Activated CD4-positive, alpha-beta memory T cell treated with anti-CD3 and anti-CD28 coated beads, Interleukin-2, amount 10 ng/mL, durations not matched to agents 7 days and 5 days (primary cell): ENCODE measurements around the gene RLBP1. TPM values are rescaled to one million over a fixed set of nuclear protein-coding genes. Genes with fewer than 3 reads are reported as not detected.

ENCODE experiments used
- CTCF ChIA-PET: fragments of 350-600 bp; sonication (Branson Sonifier 250); formaldehyde crosslinking; loops from one replicate; lab custom pipeline; 2021; ENCODE audit warnings: antibody characterized with exemption, inconsistent platforms; lab: Charles Lee
- POLR2A ChIA-PET: fragments of 350-600 bp; sonication (Branson Sonifier 250); formaldehyde crosslinking; loops from one replicate; lab custom pipeline; 2021; ENCODE audit warnings: antibody characterized with exemption; lab: Charles Lee
- DNase-seq: peaks from one replicate; pipeline ENCODE4 v3.0.0-alpha.2; 2020
- H3K27ac Mint-ChIP-seq: one replicate; pipeline ENCODE4 v1.8.0; 2021; ENCODE audit warnings: mild to moderate bottlenecking, mixed read lengths
- H3K27me3 Mint-ChIP-seq: one replicate; pipeline ENCODE4 v1.8.0; 2021; ENCODE audit warnings: mixed read lengths
- H3K36me3 Mint-ChIP-seq: one replicate; pipeline ENCODE4 v1.8.0; 2021; ENCODE audit warnings: low read depth, mixed read lengths
- H3K4me1 Mint-ChIP-seq: one replicate; pipeline ENCODE4 v1.8.0; 2021; ENCODE audit warnings: mixed read lengths
- H3K4me3 Mint-ChIP-seq: one replicate; pipeline ENCODE4 v1.8.0; 2021; ENCODE audit warnings: mild to moderate bottlenecking, mixed read lengths
- H3K9me3 Mint-ChIP-seq: one replicate; pipeline ENCODE4 v1.8.0; 2021; ENCODE audit warnings: mixed read lengths
- total RNA-seq, 2 experiments: library from RNA; stranded (reverse); gene quantifications; one replicate each; pipeline ENCODE4 v1.2.3, GENCODE V29; 2021

The RLBP1 gene
- total RNA-seq, 2 experiments from 2014 or later, result not detected

GRCh38 chr15:89192136-89192535 lies 29.2 kb downstream of the RLBP1 start:
- peaks cover 49% of the 10 kb centered on the region for H3K36me3 Mint-ChIP-seq
- no peaks in the 10 kb centered on the region for H3K27me3 Mint-ChIP-seq
- no peaks in the 10 kb centered on the region for H3K9me3 Mint-ChIP-seq
- H3K27ac Mint-ChIP-seq, result peak overlapping the region; percentile 11
- ChIA-PET POLR2A (interaction anchor here (0.6 kb wide), 1 partner anchor 11 kb away, joined by 5 read pairs; no protein-coding TSS in a partner anchor), CTCF (interaction anchor here (0.6 to 2.5 kb wide), 3 partner anchors 14 to 97 kb away, joined by 3 to 11 read pairs (median 5); no protein-coding TSS in a partner anchor)
- no peak overlapping the region for H3K4me3 Mint-ChIP-seq
- peaks cover 22% of the 10 kb centered on the region for H3K4me1 Mint-ChIP-seq
- no peak for DNase-seq

GRCh38 chr15:89187986-89188514 lies 33.3 kb downstream of the RLBP1 start:
- no peaks in the 10 kb centered on the region for H3K27me3 Mint-ChIP-seq
- H3K4me1 Mint-ChIP-seq, result peaks cover 12% of the 10 kb centered on the region
- no peak for DNase-seq
- no peak overlapping the region for H3K4me3 Mint-ChIP-seq
- no peak overlapping the region for H3K27ac Mint-ChIP-seq
- POLR2A ChIA-PET, result interaction anchor here (1.4 kb wide), 1 partner anchor 10 kb away, joined by 3 read pairs; no protein-coding TSS in a partner anchor
- CTCF ChIA-PET, result interaction anchor here (1.1 to 3.1 kb wide), 3 partner anchors 10 to 154 kb away, joined by 3 to 12 read pairs (median 4); no protein-coding TSS in a partner anchor
- no peaks in the 10 kb centered on the region for H3K9me3 Mint-ChIP-seq
- H3K36me3 Mint-ChIP-seq, result peaks cover 27% of the 10 kb centered on the region

- DNase-seq, result no peak
- no peaks in the 10 kb centered on the region for H3K27me3 Mint-ChIP-seq
- H3K27ac Mint-ChIP-seq, result no peak overlapping the region
- CTCF ChIA-PET, result interaction anchor here (1.1 to 3.1 kb wide), 3 partner anchors 10 to 153 kb away, joined by 3 to 12 read pairs (median 4); no protein-coding TSS in a partner anchor
- POLR2A ChIA-PET, result interaction anchor here (1.4 kb wide), 1 partner anchor 11 kb away, joined by 3 read pairs; no protein-coding TSS in a partner anchor
- H3K4me1 Mint-ChIP-seq, result peaks cover 6% of the 10 kb centered on the region
- H3K4me3 Mint-ChIP-seq, result no peak overlapping the region
- H3K36me3 Mint-ChIP-seq, result peaks cover 26% of the 10 kb centered on the region
- no peaks in the 10 kb centered on the region for H3K9me3 Mint-ChIP-seq
Observed at GRCh38 chr15:89187301-89187985, 33.9 kb downstream of the RLBP1 start.

- no peak for DNase-seq
- Mint-ChIP-seq H3K9me3 (no peaks in the 10 kb centered on the region), H3K27me3 (no peaks in the 10 kb centered on the region), H3K4me1 (peaks cover 1% of the 10 kb centered on the region), H3K4me3 (no peak overlapping the region), H3K36me3 (peaks cover 23% of the 10 kb centered on the region), H3K27ac (no peak overlapping the region)
- CTCF ChIA-PET, result interaction anchor here (1.0 to 3.1 kb wide), 3 partner anchors 9 to 153 kb away, joined by 3 to 12 read pairs (median 3); no protein-coding TSS in a partner anchor
- POLR2A ChIA-PET, result no interaction called here
Observed at GRCh38 chr15:89186803-89187202, 34.6 kb downstream of the RLBP1 start.

GRCh38 chr15:89184886-89185526 lies 36.4 kb downstream of the RLBP1 start:
- CTCF ChIA-PET, result interaction anchor here (1.3 kb wide), 1 partner anchor 14 kb away, joined by 3 read pairs; no protein-coding TSS in a partner anchor
- no peak for DNase-seq
- Mint-ChIP-seq H3K27ac (no peak overlapping the region), H3K4me1 (peaks cover under 1% of the 10 kb centered on the region), H3K36me3 (peaks cover 14% of the 10 kb centered on the region), H3K4me3 (no peak overlapping the region), H3K27me3 (no peaks in the 10 kb centered on the region), H3K9me3 (no peaks in the 10 kb centered on the region)
- POLR2A ChIA-PET, result no interaction called here

- Mint-ChIP-seq H3K4me3 (no peak overlapping the region), H3K4me1 (peaks cover 5% of the 10 kb centered on the region), H3K9me3 (no peaks in the 10 kb centered on the region), H3K27me3 (no peaks in the 10 kb centered on the region), H3K27ac (no peak overlapping the region), H3K36me3 (peaks cover 15% of the 10 kb centered on the region)
- ChIA-PET CTCF (interaction anchor here (1.2 kb wide), 1 partner anchor 22 kb away, joined by 4 read pairs; no protein-coding TSS in a partner anchor), POLR2A (no interaction called here)
- DNase-seq, result no peak
Observed at GRCh38 chr15:89184357-89184756, 37.0 kb downstream of the RLBP1 start.

- no peak overlapping the region for H3K4me3 Mint-ChIP-seq
- H3K9me3 Mint-ChIP-seq, result no peaks in the 10 kb centered on the region
- peaks cover 17% of the 10 kb centered on the region for H3K4me1 Mint-ChIP-seq
- CTCF ChIA-PET, result interaction anchor here (0.6 to 6.8 kb wide), 9 partner anchors 8 to 257 kb away, joined by 3 to 113 read pairs (median 13); partner anchors contain the start of gene ABHD2
- POLR2A ChIA-PET, result interaction anchor here (1.3 kb wide), 1 partner anchor 92 kb away, joined by 3 read pairs; the partner anchor contains the start of gene ABHD2
- H3K27me3 Mint-ChIP-seq, result no peaks in the 10 kb centered on the region
- H3K27ac Mint-ChIP-seq, result no peak overlapping the region
- DNase-seq, result no peak
- peaks cover 24% of the 10 kb centered on the region for H3K36me3 Mint-ChIP-seq
Observed at GRCh38 chr15:89179966-89180875, 41.2 kb downstream of the RLBP1 start.

GRCh38 chr15:89178307-89178977 lies 42.9 kb downstream of the RLBP1 start:
- H3K36me3 Mint-ChIP-seq, result peaks cover 24% of the 10 kb centered on the region
- no peak for DNase-seq
- CTCF ChIA-PET, result interaction anchor here (0.6 to 6.8 kb wide), 43 partner anchors 10 to 554 kb away, joined by 3 to 113 read pairs (median 4); partner anchors contain the start of genes ABHD2, FANCI, HAPLN3 and RLBP1
- no peaks in the 10 kb centered on the region for H3K9me3 Mint-ChIP-seq
- H3K27me3 Mint-ChIP-seq, result no peaks in the 10 kb centered on the region
- peaks cover 17% of the 10 kb centered on the region for H3K4me1 Mint-ChIP-seq
- POLR2A ChIA-PET, result interaction anchor here (1.0 to 1.7 kb wide), 5 partner anchors 88 to 284 kb away, joined by 3 to 10 read pairs (median 4); partner anchors contain the start of gene ABHD2
- no peak overlapping the region for H3K27ac Mint-ChIP-seq
- no peak overlapping the region for H3K4me3 Mint-ChIP-seq

GRCh38 chr15:89177633-89178306 lies 43.6 kb downstream of the RLBP1 start:
- ChIA-PET CTCF (interaction anchor here (0.6 to 6.8 kb wide), 43 partner anchors 11 to 554 kb away, joined by 3 to 113 read pairs (median 4); partner anchors contain the start of genes ABHD2, FANCI, HAPLN3 and RLBP1), POLR2A (interaction anchor here (1.0 to 1.7 kb wide), 5 partner anchors 87 to 283 kb away, joined by 3 to 10 read pairs (median 4); partner anchors contain the start of gene ABHD2)
- Mint-ChIP-seq H3K27ac (no peak overlapping the region), H3K4me3 (no peak overlapping the region), H3K36me3 (peaks cover 22% of the 10 kb centered on the region), H3K9me3 (no peaks in the 10 kb centered on the region), H3K4me1 (peaks cover 17% of the 10 kb centered on the region), H3K27me3 (no peaks in the 10 kb centered on the region)
- peak; percentile 72 for DNase-seq

GRCh38 chr15:89177116-89177515 lies 44.3 kb downstream of the RLBP1 start:
- H3K4me3 Mint-ChIP-seq, result no peak overlapping the region
- no peak overlapping the region for H3K27ac Mint-ChIP-seq
- H3K4me1 Mint-ChIP-seq, result peaks cover 17% of the 10 kb centered on the region
- ChIA-PET CTCF (interaction anchor here (0.6 to 6.8 kb wide), 29 partner anchors 10 to 298 kb away, joined by 3 to 113 read pairs (median 5); partner anchors contain the start of genes ABHD2, HAPLN3 and RLBP1), POLR2A (interaction anchor here (1.0 to 1.7 kb wide), 5 partner anchors 87 to 282 kb away, joined by 3 to 10 read pairs (median 4); partner anchors contain the start of gene ABHD2)
- no peaks in the 10 kb centered on the region for H3K9me3 Mint-ChIP-seq
- no peak for DNase-seq
- peaks cover 21% of the 10 kb centered on the region for H3K36me3 Mint-ChIP-seq
- H3K27me3 Mint-ChIP-seq, result no peaks in the 10 kb centered on the region
